ENCODE results near the gene OPN3.

Gene OPN3

DNA sequence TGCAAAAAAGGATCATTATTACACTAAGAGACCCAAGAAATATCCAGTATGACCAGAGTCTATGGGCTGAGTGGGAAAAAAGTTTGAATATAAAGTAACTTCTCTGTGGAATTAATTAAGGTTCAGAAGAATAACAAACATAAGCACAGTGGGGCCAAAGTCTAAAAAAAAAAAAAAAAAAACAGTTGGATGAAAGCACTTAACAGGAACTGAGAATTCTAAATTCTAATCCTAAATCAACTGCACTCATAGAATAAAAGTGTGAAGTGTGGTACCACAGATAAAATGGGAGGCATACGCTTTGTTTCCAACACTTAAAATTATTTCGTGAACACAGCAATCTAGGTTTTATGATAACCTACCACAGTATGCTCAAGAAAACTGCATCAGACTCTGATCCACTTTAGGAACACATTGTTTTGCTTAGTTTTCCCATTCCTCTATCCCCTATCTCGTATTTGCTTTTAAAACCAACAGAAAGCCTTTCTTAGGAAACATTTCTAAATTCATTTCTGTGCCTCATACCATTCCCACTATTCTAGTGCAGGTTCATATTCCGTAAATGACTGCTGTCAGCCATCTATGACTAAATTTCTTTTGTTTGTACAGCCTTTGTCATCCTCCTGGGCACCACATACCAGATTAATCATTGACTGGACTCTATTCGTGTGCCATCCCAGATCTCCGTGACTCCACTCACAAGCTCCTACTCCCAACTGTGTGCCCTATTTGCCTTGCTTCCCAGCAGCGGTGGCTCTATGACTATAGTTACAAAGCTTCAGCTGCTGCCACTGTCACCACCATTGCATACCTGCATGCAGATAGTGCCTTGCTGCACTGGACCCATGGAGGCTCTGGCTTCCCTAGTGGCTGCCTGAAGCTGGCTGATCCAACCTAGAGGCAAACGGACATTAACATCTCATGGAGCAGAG is 24.9 kb downstream of the OPN3 start:
- DNase-seq = no peak

DNA sequence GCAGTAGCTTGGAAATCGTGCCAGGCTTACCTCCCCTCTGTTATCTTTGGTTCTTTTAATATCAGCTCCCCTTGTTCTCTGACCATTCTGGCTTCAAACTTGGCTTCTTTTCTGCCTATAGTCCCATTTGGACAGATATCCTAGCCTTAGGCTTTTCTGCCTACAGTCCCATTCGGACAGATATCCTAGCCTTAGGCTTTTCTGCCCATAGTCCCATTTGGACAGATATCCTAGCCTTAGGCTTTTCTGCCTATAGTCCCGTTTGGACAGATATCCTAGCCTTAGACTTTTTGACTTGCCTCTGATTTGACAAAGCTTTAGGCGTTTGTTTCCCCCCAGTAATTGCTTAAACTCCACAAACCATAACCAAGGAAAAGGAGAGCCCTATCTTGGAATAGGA is 25.6 kb downstream of the OPN3 start:
- no peak for DNase-seq

DNA sequence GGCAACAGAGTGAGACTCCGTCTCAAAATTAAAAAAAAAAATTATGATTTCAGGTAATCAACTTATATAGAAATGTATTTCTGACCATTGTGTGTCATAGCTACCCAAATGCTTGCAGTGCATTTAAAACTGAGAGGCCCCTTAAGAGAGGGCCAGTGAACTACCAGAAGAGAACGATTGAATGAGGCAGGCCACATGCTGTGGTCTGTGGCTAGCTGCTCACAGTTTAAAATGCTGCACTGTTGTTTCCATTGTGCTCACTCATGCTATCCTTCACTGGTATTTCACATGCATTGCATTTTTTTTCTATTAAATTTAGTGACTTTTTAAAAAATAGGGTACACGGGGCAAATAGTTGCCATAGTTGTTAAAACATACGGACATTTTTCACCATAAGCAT is 26.0 kb downstream of the OPN3 start:
- no peak for DNase-seq

DNA sequence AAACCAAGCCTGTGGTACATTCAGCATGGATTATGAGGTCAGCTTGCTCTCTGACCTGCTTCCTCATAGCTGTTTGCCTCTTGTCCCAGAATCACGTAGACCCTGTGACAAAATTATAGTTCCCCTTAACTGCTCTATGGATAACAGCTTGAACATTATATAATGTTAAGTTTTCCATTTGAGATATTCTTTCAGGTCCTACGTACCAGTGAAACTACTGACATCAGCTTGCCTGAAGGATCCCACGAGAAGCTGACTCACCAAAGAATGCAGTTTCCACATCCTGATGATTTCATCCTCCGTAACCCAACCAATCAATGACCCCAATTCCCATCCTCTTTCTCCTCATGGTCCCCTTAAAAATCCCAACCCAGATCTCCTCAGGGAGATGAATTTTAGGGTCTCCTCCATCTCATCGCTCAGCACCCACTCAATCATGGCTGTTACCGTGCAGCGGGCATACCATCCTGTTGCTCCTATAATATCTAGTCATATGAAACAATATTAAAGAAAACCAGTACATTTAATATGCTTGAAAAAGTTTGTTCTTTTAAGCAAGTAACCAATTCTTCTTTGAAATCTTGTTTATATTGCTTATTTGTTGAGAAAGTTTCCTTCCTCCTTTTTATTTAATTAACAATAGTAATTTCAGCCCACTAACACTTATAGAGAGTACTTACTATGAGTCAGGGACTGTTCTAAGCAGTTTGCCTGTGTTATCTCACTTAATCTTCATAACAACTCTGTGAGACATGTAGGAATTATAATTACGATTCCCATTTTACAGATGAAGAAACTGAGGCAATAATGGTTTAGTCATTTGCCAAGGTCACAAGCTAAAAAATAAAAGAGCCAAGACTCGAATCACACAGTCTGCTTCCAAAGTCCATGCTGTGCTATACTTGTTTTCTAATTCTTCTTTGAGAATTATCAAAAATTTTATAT is 27.4 kb downstream of the OPN3 start:
- no peak for DNase-seq

DNA sequence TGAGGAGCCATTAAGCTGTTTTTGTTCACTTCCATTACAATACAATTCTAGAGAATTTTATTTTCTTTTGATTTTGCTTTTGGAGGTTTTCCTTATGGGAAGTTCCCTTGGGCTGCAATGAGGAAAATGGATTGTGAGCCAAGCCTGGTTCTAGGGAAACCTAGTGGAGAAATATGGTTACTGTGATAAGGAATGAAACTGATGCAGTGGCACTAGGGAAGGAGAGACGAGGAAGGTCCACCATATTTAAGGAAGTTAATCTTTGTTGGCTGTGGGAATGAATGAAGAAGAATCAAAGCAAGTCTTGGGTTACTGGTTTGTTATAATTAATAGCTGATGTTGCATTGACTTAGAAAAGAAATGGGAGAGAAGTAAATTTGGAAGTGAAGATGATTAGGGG is 28.4 kb downstream of the OPN3 start:
- DNase-seq = no peak

DNA sequence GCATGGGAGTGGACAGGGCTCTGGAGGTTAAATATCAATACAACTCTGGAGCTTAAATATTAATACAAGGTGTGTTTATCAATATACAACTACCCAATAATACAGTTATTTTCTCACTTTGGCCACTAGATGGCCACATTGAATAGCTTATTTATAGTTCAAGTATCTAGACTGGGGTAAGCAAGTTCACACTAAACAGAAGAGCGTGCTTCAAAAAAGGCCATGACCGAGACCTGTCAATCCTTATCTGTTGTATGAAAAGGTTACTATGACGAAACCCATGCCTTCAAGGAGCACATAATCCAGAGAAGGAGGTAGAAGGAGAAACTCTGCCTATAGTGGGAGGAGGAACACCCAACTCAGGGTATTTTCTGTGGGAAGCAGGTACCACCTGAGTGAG is 29.1 kb downstream of the OPN3 start:
- no peak for DNase-seq

DNA sequence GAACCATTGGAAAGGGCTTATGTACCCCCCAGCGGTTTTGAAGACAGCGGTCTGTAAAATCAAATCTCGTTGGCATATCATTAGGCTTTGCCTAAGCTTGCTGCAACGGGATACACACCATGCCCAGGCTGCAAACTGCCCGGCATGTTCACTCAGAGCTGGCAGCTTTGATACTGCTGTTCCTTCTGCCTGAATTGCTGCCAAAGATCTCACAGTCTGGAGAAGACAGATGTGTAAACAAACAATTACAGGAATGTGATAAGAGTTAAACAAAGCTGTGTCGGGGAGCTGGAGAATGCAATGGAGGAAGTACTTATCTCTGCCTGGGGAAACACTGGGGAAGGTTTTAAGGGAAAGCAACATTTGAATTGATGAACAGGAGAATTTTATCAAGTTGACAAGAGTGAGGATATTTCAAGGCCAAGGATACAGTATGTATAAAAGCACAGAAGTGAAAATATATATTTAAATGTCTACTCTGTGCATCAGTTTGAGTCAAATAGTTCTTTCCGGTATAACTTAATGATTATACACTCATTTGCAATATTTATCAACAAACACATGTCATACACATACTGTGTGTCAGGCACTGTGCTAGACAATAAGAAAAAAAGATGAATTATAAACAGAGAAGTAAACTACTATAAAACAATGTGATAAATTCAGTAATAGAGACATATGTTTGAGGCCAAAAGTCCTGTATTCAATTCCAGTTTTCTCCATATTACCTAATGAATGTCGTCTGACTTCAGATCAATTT is 29.9 kb downstream of the OPN3 start:
- DNase-seq = no peak

DNA sequence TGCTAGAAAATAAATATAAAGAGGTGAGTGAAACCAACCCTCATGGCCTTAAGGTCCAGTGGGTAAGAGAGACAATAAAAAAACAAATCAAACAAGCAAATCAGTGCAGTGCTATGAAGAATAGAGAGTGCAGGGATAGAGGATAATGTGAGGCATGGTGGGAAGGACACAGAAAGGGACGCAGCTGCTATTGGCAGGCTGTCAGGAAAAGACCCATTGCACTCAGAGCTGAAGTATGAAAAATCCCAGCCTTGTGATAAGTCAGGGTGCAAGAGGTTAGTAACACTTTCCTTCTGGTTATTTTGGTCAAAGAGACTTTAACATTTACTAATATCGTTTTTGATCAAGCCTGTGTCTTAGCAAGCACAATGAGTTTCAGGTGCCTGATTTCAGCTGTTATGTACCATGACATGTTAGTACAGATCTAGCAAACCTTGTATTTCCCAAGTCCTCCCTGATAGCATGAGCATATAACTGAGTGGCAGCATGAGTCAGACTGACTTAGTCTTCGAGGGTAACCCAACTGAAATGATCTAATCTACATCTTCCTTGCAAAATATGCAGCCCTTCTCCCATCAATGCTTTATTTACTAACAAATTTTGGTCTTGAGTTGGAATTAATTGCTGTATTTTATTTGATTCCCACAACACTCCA is 31.7 kb downstream of the OPN3 start:
- no peak for DNase-seq

DNA sequence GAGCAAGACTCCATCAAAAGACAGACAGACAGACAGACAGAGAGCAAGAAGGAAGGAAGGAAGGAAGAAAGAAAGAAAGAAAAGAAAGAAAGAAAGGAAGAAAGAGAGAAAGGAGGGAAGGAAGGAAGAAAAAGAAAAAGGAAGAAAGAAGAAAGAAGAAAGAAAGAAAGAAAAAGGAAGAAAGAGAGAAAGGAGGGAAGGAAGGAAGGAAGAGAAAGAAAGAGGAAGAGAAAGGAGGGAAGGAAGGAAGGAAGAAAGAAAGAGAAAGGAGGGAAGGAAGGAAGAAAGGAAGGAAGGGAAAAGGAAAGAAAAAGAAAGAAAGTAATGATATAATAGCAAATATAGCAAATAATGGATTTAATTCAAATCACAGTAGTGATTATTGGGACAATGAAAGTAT is 32.7 kb downstream of the OPN3 start:
- DNase-seq = no peak

DNA sequence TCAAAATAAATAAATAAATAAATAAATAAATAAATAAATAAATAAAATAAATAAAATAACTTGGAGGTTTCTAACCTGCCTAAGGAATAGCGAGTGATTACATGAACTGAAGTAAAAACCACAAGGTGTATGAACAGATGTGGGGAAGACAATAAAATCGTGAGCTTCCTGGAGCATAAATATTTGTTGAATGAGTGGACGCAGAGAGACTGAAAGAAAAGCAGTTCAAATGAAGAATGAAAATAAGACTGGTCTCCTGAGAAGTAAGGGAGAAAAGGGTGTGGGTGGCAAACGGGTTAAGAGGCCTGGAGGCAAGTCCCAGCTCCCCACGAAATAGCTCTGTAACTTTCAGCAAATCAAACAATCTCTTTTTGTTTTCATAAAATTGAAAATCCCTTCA is 33.6 kb downstream of the OPN3 start:
- no peak for DNase-seq

DNA sequence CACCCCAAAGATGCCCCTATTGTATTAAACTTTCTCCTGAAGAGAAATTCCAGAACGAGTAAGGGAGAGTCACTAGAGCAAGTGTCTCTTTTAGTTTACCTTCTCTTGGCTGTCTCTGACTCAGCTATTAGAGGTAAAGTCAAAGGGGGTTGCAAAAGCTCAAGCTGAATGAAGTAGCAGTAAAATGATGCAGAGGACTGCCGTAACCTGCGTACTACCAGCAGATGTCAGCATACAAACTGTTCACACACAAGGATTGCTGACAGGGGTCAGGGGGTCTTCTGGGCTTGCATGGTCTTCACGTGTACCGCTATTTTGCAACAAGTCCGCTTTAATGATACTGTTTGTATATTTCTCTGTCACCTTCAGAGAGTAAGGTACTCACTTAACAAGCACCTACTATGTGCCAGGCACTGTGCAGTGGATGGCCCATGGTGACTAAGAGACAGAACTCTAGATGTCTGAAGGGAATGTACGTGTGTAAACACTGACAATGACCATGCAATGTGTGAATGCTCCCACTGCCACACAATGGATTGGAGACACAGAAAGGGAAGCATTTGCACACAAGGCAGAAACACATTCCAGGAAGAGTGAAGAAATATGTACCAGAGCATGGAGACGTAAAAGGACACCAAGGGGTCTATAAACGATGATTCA is 34.9 kb downstream of the OPN3 start:
- DNase-seq = no peak

DNA sequence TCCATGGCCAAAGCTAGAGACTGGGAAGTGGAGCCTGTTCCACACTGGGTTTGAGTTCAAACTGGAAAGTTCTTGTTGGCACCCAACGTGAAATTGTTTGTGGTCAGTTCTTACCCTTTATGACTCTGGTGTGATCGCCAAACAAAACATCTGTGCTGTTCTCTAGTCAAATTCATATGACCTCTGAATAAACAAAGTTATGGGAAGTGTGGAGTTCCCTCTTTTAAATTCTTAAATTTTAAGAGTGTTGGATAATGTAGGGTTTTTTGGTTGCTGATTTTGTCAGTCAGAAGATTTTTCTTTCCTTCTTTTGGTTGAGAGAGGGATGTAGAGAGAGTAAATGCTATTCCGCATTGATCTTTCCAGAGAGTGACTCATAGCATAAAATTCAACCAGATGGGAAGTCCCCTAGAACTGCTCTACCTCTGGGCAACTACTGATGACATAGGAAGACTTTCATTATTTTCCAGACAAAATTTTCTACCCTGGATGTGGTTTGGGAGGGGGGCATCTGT is 36.4 kb downstream of the OPN3 start:
- no peak for DNase-seq

DNA sequence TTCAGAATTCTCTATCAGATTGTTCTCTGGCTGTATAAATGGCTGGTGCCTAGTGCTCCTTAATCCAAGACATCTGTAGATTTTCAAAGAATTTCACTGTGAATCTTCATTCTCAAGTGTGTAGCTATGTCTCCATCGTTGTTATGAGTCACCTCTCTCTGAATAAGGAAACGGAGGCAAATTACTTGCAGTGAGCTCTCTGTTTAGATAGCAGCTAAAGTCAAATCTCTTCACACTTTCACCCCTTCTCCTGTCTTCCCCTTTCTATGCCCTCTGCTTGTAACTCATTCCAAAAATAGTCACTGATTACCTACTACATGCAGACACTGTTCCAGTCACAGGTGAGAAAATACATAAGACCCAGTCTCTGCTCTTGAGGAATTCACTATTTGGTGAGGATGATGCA is 39.7 kb downstream of the OPN3 start:
- DNase-seq = no peak

DNA sequence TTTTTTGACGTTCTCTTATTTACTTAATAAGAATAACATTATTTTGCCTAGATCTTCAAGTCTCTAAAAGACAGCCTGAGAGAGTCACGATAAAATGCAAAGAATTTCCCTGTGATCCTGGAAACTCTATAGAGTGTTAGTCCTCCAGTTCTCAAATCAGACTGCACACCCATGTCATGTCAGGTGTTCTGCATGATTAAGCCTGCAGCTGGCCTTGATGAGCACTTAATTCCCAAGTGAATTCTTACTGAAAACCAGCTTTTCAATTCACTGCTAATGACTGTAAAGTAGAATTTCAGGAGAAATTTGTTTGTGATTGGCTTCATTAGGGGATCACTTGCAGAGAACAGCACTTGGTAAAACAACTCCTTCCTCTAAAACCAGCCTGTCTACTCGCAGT is 41.9 kb downstream of the OPN3 start:
- DNase-seq = no peak

DNA sequence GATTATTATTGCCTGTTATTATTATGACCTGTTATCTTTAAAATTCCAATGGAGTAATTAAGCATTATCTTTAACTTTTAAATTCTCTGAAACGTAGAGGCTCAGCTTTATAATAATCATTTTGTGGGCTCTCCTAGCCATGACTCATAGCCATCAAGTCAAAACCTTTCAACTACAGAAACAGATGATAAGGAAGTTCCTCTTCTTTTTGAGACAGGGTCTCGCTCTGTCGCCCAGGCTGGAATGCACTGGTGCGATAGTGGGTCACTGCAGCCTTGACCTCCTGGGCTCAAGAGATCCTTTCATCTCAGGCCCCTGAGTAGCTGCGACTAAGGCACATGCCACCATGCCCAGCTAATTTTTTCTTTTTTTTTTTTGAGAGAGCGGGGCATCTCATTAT is 43.5 kb downstream of the OPN3 start:
- DNase-seq = no peak

DNA sequence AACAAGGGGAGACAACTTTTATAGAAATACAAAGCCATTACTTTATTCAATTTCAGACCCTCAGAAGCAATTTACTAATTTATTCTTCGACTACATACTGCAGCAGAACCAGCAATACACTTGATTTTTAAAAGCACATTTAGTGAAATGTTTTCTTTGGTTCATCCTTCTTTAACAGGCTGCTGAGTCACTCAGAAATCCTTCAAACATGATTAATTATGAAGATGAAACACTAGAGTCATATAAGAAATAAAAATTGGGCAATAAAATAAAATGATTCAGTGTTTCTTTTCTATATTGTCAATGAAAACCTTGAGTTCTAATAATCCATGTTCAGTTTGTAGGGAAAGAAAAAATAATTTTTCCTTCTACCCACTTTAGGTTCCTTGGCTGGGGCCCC is 47.0 kb downstream of the OPN3 start:
- DNase-seq = no peak

DNA sequence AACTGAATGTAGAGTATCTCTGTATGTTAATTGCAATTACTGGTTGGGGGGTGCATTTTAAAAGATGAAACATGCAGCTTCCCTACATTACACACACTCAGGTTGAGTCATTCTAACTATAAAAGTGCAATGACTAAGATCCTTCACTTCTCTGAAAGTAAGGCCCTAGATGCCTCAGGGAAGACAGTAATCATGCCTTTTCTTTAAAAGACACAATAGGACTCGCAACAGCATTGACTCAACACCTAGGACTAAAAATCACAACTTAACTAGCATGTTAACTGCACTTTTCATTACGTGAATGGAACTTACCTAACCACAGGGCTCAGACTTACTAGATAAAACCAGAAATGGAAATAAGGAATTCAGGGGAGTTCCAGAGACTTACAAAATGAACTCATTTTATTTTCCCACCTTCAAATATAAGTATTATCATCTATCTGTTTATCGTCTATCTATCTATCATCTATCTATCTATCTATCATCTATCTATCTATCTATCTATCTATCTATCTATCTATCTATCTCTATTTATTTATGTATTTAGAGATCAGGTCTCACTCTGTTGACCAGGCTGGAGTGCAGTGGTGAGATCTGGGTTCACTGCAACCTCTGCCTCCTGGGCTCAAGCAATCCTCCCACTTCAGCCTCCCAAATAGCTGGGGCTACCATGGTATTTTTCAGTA is 47.8 kb downstream of the OPN3 start:
- no peak for DNase-seq

DNA sequence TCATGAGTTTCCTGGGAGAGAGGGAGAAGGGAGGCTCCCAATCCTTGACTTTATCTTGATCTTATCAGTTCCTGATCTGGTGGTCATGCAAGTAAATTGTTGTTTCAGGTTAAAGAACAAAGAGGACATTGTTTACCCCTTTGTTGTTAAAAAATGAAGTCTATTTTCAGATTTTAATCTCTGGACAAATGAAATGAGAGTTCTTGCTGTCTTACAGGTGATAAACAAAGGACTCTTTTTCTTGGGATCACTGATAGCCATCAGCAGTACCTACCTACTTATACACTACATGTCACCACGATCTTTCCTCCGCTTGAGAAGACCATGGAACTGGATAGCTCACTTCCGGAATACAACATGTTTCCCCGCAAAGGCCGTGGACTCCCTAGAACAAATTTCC is 48.4 kb downstream of the OPN3 start:
- DNase-seq = no peak

DNA sequence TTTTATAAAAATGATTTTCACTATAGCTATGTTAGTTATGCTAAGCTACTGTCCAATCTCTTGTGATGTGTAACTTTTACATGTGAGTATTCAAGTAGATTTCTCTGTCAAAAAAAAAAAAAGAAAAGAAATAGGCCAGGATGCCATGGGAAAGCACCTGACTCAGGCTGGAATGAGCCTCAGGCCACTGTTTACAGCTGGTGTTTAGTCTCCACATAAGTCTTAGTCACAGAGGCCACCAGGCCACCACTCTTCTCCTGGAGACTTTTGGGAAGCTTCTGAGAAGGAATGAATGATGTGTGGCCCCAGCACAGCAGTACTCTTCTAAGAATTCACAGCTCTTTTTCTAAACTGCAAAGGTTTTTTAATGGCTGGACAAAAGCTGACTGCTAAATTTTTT is 48.9 kb downstream of the OPN3 start:
- no peak for DNase-seq

DNA sequence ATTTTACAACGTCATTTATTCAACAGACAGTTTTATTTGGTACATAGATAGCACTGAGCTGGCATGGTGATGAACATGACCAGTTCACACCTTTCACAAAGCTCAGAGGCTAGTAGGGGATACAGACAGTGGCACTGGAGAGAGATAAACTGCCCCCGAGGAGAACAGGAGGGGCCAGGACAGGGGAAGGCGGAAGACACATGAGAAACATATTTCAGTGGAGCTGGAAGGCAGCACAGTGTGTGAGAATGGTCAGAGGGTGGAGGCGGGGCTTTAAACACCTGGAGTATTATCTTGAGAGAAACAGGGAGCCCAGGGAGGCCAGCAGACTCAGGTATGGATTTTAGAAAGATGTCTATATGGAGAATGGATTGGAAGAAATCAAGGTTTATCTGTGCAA is 49.5 kb downstream of the OPN3 start:
- DNase-seq = no peak

DNA sequence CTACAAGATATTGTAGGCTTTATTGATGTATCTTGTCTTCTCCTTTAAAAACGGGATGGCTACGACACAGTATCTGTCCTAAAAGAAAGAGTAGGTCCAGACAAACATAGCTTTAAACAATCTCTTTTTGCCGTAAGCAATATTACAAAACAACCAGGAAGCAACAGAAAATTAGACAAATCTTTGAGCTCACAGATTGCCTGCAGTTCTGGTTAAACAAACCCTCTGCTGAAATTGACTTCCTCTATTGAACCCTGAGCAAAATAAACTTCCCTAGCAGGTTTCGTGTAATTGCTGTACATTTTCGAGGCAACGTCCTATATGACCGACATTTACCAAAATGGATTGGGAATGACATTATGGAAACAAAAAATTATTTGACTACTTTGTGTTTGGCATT is 50.6 kb downstream of the OPN3 start:
- no peak for DNase-seq
